Endometrial microvascular endothelial cells (primary cell): ENCODE measurements around the gene TMEFF2. TPM values are rescaled to one million over a fixed set of nuclear protein-coding genes. Genes with fewer than 3 reads are reported as not detected.

Source experiments
- in situ Hi-C: cut with HindIII; loops from 2 replicates; pipeline ENCODE4 v1.10.0; 2017; ENCODE audit warnings: low sequenced_read_pairs, low pct_unique_long_range_greater_than_20kb; ENCODE audit errors: inconsistent ontology term
- total RNA-seq: library from RNA; depleted of rRNA; stranded (reverse); fragments of >200 nt; gene quantifications from one replicate; pipeline ENCODE4 v1.2.3, GENCODE V29; 2015; ENCODE audit errors: inconsistent ontology term

The TMEFF2 gene
- total RNA-seq, 1 donor from 2014 or later = not detected

- in situ Hi-C loops = no loop called here
Measured at GRCh38 chr2:192190474-192190873, 4.3 kb downstream of the TMEFF2 start.

GRCh38 chr2:192186806-192187205 lies 7.9 kb downstream of the TMEFF2 start:
- in situ Hi-C loops = no loop called here

- in situ Hi-C loops = no loop called here
Measured at GRCh38 chr2:192184349-192184748, 10.4 kb downstream of the TMEFF2 start.

- in situ Hi-C loops = no loop called here
Measured at GRCh38 chr2:192183296-192183695, 11.4 kb downstream of the TMEFF2 start.

GRCh38 chr2:192166946-192167345 lies 27.8 kb downstream of the TMEFF2 start:
- in situ Hi-C loops = loop anchor here (25.0 kb wide), 2 partner anchors 355 to 605 kb away; no protein-coding TSS in a partner anchor

DNA sequence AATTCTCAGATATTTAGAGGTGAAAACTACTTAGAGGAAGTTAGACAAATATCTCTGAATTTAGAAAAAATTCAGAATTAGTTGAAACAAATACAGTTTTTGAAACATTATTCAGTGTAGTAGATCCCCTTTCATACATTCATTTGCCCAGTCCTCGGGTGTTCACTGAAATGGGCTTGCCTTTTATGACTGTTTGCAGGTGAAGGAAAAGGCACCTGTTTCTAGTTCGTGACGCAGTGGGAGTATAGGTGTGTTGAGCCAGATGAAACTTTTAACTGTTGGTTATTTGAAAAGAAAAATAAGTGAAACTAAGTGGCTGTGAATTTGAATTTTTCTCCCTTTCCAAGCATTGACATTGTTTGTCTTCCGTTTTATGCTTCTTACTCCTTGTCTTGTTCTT lies 28.9 kb downstream of the TMEFF2 start:
- in situ Hi-C loops = loop anchor here (25.0 kb wide), 2 partner anchors 354 to 604 kb away; no protein-coding TSS in a partner anchor

- in situ Hi-C loops = loop anchor here (25.0 kb wide), 2 partner anchors 350 to 600 kb away; no protein-coding TSS in a partner anchor
Measured at GRCh38 chr2:192162392-192163042, 32.2 kb downstream of the TMEFF2 start.

DNA sequence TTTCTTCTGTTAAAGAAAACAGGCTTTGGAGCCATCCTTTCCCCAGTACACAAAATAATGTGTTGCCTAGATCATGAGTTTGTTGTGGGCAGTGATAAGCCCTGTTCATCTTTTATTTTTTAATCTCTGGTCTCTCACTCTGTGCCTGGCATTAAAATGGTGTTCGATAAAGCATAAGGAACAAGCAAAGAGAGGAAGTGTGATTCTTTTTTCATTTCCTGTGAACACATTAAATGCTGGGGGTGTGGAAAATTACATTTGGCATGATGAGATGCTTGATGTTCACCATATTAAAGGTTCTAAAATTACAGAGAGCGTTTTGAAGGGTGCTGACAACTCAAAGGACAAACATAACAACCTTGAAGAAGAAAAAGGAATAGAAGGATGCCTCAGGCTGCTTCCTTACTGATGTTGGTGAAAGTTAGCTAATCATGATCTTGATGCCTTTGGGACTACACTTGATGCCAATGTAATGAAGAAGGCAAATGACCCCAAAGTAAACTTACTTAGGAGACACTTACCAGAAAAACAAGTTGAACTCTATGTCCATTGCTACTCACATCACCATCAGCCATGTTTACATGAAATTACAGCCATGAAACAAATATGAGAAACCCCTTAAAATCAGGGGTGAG lies 33.0 kb downstream of the TMEFF2 start:
- in situ Hi-C loops = loop anchor here (25.0 kb wide), 2 partner anchors 349 to 599 kb away; no protein-coding TSS in a partner anchor

DNA sequence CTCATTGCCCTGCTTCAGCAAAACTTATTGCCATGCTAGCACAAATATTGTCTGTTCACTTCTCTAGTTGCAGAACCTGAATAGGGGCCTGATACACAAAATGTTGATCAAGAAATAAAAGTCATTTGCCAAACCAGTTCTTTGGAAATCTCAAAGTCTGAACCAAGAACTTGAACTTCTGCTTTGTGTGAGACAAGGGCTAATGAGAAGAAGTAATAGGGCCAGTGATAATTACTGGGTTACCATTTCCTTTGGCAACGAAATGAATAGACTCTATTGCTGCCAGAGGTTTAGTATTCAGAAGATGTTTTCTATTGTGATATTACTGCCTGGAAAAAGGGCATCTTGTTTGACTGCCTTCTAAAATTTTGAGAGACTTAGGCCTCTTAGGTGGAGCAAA lies 35.0 kb downstream of the TMEFF2 start:
- in situ Hi-C loops = loop anchor here (25.0 kb wide), 2 partner anchors 347 to 597 kb away; no protein-coding TSS in a partner anchor

- in situ Hi-C loops = loop anchor here (25.0 kb wide), 2 partner anchors 347 to 597 kb away; no protein-coding TSS in a partner anchor
Measured at GRCh38 chr2:192159208-192159607, 35.5 kb downstream of the TMEFF2 start.

- in situ Hi-C loops = loop anchor here (25.0 kb wide), 2 partner anchors 345 to 595 kb away; no protein-coding TSS in a partner anchor
Measured at GRCh38 chr2:192157776-192158175, 37.0 kb downstream of the TMEFF2 start.

GRCh38 chr2:192155511-192156118 lies 39.1 kb downstream of the TMEFF2 start:
- in situ Hi-C loops = loop anchor here (25.0 kb wide), 2 partner anchors 343 to 593 kb away; no protein-coding TSS in a partner anchor

DNA sequence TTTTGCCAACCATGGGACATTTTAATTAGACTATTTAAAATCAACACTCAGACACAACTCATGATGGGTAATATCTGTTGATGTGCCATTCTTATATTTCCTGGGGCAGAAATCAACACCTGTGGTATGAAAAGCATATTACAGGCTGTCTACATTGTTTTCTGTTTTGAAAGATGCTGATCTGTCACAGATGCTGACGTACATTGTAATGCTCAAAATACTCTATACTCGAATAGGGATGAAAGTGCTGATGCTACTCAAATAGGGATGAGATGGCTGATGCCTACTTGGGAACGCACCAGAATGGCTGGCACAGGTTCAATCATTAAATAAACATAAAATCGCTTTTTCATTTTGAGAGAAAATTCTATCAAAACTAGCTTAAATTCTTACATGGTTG lies 41.2 kb downstream of the TMEFF2 start:
- in situ Hi-C loops = loop anchor here (25.0 kb wide), 2 partner anchors 341 to 591 kb away; no protein-coding TSS in a partner anchor

- in situ Hi-C loops = loop anchor here (25.0 kb wide), 2 partner anchors 340 to 590 kb away; no protein-coding TSS in a partner anchor
Measured at GRCh38 chr2:192151853-192152252, 42.9 kb downstream of the TMEFF2 start.

GRCh38 chr2:192150166-192150565 lies 44.6 kb downstream of the TMEFF2 start:
- in situ Hi-C loops = loop anchor here (25.0 kb wide), 2 partner anchors 338 to 588 kb away; no protein-coding TSS in a partner anchor

DNA sequence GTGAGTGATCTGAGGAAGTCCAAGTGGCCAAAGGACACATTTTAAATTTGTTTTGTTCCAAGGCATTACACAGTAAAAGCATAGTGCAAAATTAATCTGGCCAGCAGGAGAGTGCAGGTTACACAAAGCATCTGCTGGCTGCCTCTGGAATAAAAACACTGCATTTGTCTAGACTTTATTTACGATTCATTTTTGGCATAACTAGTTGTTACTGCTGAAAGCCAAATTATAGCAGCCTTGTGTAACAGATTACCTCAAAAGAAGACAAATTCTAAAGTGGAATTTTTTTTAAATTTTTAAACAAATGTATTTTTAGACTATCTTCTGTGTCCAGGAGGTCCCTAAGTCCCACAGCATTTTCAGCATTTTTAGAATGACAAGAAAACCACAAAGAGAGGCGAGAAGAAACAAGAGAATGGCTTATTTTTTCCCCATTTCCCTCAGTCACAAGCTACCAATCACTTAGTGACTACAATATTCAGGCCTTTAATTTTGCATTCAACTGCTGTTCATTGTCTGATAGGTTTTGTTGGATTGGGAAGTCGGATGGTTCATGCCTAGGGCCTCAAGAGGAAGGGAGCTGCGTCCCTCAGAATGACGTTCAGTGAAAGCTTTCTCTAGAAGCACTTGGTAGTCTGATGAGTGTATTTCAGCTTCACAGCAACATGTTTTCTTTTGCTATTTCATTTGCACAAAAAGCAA lies 46.0 kb downstream of the TMEFF2 start:
- in situ Hi-C loops = no loop called here

DNA sequence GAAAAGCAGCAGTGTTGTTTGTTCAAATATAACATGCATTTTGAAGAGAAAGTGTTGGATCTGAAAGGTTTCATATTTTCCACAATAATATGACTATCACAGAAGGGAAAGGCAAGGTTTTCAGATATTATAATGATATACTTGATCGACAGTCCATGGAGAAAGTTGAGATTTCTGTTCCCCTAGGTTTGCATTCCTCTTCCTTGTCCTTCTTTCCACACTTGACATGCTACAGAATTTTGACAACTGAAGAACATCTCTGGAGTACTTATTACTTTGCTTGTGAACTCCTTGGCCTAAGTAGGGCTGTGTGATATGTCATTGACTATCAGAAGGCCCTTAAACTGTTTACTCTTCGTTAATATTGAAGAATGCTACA lies 46.5 kb downstream of the TMEFF2 start:
- in situ Hi-C loops = no loop called here

GRCh38 chr2:192146069-192147015 lies 48.4 kb downstream of the TMEFF2 start:
- in situ Hi-C loops = no loop called here
